GM12864 (cell line): Measurements from ENCODE around the gene TOE1.

Source experiments
- DNase-seq: peaks from one replicate; pipeline ENCODE4 v3.0.0-alpha.2; 2011; ENCODE audit warnings: low read depth
- H3K4me3 ChIP-seq: 2 replicates; pipeline ENCODE4 v1.5.1; 2011; ENCODE audit warnings: mild to moderate bottlenecking, low read depth, low read length, control low read depth
- TF ChIP-seq, protein P1 (sequence below): IDR thresholded peaks from 2 replicates; pipeline ENCODE4 v1.5.1; 2011; ENCODE audit warnings: low read depth, mild to moderate bottlenecking, moderate library complexity, low read length, control low read depth, inconsistent platforms; ENCODE audit errors: missing control alignments

The TOE1 gene

DNA sequence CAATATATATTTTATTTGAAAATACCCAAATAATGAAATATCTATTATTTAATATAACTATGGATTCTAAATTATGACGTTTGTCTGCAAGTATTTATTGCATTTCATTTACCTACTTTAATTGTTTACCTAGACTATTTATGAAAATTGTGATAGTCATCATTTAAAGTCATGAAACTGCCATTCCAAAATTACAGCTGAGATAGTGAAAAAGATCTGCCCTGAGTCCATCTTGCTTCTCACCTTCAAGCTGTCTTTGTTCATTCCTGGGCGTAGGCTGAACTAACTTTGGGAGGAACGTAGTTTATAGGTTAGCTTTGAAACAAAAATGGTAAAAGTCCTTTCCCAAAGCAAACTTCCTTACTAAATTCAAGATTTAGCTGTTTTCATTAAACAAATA lies 25.7 kb upstream of the TOE1 start:
- H3K4me3 ChIP-seq, result no peak overlapping the region
- no peak for DNase-seq
- TF ChIP-seq, protein P1, sequence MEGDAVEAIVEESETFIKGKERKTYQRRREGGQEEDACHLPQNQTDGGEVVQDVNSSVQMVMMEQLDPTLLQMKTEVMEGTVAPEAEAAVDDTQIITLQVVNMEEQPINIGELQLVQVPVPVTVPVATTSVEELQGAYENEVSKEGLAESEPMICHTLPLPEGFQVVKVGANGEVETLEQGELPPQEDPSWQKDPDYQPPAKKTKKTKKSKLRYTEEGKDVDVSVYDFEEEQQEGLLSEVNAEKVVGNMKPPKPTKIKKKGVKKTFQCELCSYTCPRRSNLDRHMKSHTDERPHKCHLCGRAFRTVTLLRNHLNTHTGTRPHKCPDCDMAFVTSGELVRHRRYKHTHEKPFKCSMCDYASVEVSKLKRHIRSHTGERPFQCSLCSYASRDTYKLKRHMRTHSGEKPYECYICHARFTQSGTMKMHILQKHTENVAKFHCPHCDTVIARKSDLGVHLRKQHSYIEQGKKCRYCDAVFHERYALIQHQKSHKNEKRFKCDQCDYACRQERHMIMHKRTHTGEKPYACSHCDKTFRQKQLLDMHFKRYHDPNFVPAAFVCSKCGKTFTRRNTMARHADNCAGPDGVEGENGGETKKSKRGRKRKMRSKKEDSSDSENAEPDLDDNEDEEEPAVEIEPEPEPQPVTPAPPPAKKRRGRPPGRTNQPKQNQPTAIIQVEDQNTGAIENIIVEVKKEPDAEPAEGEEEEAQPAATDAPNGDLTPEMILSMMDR, result no peak

DNA sequence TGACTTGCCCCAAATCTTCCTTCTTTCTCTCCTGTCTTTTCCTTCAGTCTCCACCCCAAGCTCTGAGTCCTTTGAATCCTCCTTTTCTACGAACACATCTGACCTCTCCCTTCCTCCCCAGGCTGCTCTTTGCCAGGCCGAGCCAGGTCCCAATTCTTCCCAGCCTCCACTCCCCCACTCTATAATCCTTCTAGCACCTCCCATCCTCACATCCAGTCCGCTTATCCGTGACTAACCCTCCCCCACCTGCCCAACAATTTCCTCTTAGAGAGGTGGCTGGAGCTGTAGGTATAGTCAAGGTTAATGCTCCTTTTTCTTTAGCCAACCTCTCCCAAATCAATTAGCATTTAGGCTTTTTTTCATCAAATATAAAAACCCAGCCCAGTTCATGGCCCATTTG lies 22.8 kb upstream of the TOE1 start:
- no peak for DNase-seq
- H3K4me3 ChIP-seq, result no peak overlapping the region
- TF ChIP-seq, protein P1, result no peak

DNA sequence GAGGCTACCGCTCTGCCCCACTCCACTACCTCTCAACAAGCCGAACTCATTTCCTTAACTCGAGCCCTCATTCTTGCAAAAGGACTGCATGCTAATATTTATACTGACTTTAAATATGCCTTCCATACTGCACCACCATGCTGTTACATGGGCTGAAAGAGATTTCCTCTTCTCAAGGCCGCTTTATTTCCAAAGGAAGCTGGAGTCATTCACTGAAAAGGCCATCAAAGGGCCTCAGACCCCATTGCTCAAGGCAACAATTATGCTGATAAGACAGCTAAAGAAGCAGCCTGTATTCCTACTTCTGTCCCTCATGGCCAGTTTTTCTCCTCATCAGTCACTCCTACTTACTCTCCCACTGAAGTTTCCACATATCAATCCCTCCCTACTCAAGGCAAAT lies 20.2 kb upstream of the TOE1 start:
- H3K4me3 ChIP-seq, result no peak overlapping the region
- no peak for DNase-seq
- TF ChIP-seq, protein P1, result no peak

DNA sequence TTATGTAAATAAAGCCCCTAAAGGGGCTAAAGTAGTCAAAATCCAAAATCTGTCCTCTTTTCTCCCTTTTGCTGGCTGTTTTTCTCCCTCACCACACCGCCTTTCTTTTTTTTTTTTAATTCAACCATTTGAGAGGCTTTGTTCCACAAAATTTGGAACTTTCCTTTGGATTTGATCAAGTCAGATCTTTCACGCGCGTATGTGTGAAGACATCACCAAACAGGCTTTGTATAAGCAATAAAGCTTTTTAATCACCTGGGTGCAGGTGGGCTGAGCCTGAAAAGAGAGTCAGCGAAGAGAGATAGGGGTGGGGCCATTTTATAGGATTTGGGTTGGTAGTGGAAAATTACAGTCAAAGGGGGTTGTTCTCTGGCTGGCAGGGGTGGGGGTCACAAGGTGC lies 18.5 kb upstream of the TOE1 start:
- no peak for DNase-seq
- TF ChIP-seq, protein P1, result no peak
- H3K4me3 ChIP-seq, result no peak overlapping the region

DNA sequence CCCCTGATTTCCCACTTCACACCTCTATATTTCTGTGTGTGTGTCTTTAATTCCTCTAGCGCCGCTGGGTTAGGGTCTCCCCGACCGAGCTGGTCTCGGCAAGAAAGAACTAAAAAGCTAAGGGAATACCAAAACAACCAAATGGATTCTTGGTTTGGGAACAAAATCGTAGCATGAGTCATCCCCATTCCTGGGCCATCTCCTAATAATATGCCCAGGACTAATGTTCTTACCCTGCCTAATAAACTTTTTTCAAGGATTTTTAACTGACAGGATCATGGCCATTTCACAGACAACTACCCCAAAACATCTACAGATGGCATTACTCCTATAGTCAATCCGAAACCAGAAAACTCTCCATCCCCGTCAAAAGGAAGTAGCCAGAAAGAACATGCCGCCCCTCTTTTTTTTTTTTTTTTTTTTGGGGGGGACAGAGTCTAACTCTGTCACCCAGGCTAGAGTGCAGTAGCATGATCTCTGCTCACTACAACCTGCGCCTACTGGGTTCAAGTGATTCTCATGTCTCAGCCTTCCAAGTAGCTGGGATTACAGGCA lies 17.4 kb upstream of the TOE1 start:
- no peak for DNase-seq
- TF ChIP-seq, protein P1, result no peak
- no peak overlapping the region for H3K4me3 ChIP-seq

DNA sequence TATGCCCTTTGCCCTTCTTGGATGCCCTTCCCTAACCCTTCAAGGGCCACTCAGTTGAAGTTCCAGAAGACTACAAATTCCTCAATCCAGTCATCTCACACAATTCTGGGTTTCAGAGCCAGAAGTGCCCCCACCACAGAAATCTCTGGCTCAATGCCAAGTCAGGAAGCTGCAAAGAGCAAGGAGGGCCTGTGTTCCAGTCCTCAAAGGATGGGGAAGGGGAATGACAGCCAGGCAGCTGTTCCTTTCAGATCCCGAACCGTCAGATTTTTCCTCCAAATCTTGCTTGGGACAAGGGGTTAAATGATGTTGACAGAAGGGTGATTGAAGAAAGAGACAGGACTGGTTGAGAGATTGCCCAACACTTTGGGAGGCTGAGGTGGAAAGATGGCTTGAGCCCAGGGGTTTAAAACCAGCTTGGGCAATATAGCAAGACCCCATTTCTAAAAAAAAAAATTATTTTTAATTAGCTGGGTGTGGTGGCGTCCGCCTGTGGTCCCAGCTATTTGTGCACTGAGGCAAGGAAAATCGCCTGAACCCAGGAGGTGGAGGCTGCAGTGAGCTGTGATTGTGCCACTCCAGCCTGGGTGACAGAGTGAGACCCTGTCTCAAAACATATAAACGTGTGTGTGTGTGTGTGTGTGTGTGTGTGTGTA lies 14.0 kb upstream of the TOE1 start:
- H3K4me3 ChIP-seq, result peak overlapping the region; percentile 78; the same call in 1 of the 2 replicates
- TF ChIP-seq, protein P1, result no peak
- DNase-seq, result no peak
